NCI-H1105 (cell line): Measurements from ENCODE around the gene RFX8.

Experiments
- DNase-seq: peaks from one replicate; lab custom pipeline; 2025; lab: John Stamatoyannopoulos, UW

The RFX8 gene

DNA sequence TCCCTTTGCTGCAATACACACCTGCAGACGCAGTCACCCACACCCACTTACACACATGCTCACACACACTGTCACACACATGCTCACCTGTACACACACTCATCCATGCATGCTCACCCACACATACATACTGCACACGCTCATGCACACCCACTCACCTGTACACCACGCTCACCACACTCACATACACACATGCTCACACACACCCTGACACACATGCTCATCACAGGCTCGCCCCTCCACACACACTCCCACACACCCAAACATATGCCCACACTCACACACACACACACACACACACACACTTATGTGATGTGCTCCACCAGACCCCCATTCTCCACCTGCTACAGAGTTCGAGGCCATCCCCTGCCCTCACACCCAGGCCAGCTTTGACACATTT, 64.8 kb downstream of the RFX8 start:
- DNase-seq: no peak

DNA sequence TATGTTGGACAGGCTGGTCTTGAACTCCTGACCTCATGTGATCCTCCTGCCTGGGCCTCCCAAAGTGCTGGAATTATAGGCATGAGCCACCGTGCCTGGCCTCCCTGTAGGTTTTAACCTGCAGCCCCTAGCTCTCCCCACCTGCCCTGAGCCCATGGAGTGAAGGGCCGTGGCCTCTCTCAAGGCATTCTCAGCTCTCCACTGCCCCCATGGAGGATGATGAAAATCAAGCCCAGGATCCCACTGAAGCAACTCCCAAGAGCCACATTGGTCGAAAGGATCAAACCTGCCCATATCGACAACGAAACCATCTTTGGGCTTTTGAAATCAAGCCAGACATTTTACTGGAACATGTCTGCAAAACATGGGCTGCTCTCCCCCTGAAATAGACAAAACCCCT, 65.2 kb downstream of the RFX8 start:
- no peak for DNase-seq

DNA sequence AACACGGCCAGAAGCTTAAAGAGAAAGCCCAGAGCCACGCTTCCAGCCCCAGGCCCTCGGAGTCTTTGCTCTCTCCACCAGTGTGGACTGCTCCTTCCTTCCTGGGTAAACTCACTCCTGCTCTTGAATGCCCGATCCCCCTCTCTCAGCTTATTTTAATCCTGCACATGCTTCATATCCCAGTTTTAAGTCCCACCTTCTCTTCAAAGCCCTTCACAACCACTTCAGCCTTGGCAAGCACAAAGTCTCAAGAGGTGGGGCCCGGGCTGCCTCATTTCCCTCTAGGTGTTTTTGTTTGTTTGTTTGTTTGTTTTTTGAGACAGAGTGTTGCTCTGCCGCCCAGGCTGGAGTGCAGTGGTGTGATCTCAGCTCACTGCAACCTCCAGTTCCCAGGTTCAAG, 66.0 kb downstream of the RFX8 start:
- no peak for DNase-seq

DNA sequence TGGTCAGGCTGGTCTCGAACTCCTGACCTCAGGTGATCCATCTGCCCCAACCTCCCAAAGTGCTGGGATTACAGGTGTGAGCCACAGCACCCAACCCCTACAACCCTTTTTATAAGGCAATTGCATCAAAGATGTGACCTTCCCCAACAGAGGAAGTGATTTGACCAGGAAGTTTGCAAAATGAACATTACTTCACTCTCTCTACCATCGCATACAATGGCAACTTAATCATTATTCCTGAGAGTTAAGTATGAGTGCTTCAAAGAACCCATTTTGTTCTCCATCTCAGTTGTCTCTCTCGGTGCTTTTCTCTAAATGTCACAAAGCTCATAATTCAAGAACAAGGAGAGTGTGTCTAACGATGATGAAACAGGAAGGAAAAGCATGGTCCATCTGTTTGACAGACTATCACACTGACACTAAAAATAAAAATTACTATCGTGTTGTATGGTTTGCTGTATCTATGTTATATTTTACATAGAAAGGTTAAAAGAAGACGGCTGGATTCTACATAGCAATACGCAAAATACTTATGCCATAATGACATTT, 69.5 kb downstream of the RFX8 start:
- no peak for DNase-seq

DNA sequence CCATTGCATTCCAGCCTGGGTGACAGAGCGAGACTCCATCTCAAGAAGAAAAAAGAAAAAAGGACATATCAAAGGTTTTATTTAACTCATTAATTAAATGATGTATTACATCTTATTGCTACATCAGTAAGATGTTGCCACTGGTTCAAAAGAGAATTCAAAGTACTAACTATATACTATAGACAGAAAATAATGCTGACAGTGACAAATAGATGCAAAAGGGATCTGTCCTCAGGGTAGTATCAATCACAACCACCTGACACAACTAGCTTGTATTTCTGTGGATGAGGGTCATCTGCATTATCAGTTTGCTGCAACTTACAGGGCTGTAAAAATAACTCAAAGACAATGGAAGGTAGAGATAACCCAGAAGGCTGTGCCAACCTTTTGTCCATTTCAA, 71.2 kb downstream of the RFX8 start:
- DNase-seq: no peak

DNA sequence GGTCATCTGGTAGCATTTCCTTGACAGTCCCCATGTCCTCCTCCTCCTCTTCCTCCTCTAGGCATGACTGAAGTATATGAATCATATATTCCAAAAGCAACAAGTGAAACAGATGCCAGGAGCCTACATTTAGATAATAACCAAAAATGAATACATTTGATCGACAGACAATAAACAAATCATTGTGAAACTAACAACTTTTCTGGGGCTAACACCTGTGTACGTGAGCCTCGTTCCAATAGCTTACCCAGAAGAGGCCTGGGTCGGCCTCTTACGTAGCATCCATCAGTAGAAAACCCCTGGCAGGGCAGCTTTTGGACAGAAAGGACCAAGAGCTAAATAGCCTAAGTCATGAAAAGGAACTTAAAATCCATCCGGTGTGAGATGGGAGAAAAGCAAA, 72.3 kb downstream of the RFX8 start:
- no peak for DNase-seq

DNA sequence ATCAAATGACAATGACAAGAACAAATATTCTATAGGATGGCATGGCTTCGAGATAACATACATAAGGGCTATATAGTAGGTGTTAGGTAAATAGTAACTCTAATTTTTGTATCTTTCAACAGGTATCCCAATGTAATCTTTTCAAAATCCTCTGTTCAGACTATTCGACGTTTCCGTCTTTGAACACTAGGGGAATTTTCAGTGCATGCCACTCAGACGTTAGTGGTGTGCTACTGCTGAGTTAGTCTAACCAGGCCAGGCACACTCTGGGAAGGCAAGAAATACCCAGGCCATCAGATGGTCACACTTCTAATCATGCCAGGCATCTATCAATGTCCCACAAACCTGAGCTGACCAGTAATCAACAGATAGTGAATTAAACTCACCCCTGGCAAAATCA, 73.0 kb downstream of the RFX8 start:
- DNase-seq: no peak

DNA sequence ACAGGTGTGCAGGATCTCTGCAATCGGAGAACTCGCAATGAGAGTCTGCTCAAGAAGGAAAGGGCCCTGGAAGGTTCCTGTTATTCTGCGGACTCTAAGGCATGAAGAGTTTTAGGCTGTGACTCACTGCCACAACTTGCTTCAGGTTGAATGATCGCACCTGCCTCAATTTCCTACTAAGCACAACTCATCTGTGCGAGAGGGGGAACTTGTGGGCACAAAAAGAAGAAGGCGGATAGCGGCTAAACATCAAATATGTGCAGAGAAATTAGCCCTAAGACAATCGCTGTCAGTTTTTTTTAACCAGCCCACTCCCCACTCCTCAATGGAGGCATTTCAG, 73.6 kb downstream of the RFX8 start:
- DNase-seq: no peak

DNA sequence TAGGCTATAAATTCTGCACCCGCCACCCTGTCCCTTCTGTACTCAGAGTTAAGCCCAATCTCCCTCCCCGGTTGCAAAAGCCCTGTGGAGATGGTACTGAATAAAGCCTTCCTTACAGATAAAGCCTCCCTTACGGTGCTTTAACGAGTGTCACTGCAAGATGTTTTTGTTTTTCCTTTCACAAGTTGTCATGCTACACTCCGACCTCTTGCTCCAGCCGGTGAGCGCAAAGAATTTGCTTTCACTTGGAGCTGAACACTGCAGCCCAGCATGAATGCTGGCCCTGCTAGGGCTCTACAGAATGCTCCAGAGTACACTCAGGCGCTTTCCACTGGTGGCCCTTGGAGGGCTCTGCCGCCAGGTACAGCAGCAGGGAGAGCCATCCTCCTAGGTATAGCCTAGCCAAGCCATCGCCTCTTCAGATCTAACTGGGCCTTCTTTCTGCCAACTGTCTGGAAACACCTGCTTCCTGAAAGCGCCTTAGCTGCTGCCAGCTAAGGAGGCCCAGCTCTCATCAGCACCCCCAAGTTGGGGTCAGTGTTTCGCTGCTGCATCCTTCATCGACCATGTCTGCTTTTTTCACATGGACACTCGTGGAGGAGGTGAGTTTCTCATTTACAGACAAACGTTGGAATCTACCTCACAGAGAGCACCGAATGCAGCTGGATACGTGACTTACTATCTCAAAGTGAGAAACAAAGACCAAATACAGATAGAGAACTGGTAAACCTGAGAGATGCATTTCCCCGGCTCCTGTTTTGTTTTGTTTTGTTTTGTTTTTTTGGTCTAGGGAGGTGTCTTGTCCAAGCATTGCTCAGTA, 74.2 kb downstream of the RFX8 start:
- DNase-seq: no peak

DNA sequence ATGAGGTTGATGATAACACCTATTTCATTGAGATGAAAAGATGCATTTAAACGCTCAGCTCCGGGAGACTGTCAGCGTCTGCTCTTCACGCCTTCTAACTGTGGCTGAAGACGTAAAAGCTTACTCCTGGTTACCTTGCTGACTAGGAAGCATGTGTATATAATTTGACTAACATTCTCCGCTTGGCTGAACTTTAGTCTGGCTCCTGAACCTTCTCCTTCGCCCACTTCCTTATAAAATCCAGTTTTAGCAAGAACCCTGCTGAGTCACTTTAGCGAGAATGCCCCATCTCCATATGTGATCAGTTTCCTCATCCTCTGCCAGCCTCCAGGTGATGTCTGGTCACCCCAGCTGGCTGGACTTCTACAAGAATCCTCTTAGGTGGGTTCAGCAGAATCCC, 74.9 kb downstream of the RFX8 start:
- DNase-seq: no peak

DNA sequence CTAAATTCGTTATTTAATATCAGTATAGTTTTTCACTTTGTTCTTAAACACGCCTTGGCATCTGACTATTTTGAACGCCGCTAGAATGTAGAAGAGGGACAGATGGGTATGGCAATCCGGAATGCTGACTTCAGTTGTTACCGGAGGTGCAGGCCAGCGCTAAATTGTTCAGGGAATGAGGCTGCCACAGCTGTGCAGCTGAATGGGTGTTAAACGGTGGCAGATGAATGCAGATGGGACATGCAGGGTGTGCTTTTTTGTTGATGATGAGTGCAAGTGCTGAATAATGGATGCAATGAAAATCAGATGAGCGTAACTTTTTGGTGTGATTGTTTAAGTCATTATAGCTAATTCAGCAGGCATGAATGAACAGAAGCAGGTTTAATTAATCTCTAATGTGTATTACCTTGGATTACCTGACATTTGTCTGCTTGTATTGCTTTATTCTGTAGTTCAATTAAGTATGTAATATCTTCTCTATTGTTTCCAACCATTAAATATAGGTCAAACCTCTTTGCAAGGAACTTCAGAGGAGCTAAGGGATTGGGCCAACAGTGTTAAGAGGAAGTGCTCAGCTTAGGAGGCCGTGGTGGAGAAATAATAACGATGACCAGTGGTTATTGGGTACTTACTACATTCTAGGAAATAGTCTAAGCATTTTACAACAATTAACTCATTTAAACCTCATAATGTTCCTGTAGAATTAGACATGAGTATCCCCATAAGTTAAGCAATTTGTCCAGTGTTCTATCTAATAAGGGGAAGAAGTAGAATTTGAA, 75.7 kb downstream of the RFX8 start:
- DNase-seq: no peak

DNA sequence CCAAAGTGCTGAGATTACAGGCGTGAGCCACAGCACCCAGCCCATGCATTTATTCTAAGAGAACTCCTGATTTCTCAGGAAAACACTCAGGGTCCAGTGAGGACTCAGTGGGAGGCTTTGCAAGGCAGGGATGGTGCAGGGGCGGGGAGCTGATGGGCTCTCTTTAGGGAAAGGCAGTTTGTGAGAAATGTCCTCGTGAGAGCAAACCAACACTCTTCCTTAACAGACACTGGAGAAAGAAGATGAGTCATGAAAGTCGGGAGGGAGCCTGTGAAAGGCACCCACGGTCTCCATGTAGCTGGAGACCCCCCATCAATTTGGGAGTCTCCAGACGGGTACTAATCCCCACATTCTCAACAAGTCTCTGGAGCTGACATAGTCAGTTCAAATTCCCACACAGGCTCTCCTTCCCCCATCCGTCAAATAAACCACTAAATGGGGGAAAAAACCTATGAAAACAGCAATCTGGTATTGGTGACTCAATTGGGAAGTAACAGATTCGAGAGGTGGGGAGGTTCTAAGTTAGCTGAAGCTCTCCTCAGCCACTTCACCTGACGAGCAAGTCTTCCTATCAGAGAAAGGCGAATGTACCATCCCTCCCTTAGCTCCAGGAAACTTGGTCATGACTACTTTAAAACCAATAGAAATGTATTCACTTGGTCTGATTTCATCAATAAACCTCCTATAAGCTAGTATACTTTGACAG, 76.6 kb downstream of the RFX8 start:
- no peak for DNase-seq

DNA sequence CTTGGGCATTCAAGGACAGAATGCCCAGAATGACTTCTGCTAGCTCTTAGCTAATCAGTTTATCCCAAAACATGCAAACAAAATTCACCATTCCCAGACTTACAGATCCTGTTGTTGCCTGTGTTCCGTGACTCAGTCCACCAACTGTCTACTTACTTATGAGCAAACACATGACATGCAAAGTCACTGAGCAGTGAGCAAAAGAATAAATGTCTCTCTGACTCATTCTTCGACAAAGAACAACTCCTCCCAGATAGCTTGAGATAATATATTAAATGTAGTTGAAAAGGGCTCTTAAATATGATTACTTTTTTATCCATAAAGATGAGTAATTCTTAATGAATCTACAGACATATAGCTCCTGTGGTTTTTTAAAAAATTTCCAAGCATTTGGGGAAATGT, 78.6 kb downstream of the RFX8 start:
- no peak for DNase-seq

DNA sequence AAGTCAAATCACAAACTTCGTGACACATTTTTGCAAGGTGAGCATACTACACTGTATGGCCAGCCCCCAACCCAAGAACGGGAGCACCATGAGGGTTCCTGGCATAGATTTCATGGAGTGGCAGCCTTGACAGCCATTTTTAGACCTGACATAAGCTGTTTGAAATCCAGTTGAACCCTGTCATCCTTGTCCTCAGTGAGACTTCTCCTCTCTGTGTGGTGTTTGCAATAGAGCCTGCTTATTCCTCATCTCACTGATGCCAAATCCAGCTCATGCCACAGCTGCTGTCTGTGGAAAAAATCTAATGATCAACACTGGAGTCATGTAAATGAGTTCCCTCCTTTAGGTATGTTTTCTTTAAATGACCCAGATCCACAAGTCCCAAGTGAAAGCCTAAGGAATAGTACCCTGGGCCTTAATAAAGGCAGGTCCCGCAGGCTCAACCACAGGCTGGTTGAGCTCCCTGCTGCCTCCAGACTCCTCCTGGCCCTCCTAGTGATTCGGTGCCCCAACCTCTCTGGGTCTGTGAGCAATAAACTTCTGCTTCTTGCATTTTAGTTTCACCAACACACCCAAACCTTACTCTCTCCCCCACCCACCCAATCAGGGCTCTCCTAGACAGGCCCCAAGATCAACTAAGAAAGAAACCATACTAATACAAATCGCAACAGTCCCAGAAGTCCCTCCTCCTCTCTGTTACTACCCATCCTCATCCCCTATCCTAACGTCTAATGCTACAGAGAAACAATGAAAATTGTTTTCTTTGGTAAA, 79.2 kb downstream of the RFX8 start:
- DNase-seq: no peak

DNA sequence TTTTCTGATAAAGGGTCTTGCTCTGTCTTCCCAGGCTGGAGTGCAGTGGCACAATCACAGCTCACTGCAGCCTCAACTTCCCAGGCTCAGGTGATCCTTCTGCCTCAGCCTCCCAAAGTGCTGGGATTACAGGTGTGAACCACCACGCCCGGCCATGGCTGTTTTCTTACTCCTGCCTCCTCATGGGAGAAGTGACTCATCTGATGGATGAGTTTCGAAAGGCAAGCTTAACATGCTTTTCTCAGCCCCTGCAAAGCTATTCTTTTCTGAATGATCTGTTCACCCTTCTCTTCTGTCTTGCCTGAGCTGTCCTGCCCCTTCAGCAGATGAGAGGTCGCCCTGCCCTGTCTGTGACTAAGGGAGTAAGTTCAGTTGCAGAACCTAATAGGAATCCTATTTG, 86.7 kb downstream of the RFX8 start:
- DNase-seq: no peak

DNA sequence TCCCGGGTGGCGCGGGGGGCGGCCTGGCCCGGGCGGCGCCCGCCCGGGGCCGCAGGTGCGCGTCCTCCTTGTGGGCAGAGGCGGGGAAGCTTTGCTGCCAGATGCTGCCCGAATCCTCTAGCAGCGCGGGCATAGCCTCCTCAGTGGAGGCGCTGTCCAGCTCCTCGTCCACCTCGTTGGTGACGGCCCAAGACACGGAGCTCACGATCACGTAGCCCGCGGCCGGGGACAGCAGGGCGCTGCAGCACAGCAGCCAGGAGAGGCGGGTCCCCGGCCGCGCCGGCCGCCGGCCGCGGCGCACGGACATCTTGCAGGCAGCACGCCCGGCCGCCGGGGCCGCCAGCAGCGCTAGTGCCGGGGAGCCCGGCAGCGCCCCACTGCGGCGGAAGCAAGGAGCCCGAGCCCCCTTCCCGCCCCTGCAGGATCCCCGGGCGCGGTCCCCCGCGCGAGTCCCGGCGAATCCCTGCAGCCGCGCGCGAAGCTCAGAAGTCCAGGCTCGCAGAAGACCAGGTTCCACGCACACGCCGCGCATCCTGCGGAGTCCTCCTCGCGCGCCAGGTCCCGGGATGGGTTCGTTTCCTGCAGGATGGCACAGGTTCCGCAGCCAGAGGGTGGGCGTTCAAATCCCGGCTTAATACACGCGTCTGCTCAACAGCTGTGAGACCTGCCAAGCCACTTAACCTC, 87.6 kb downstream of the RFX8 start, which contains the start of gene CREG2:
Gene CREG2, minus strand, starts transcription at position 353 of the 684 bp plus-strand sequence. Its CDS starts 46 bp downstream, at position 307.
- DNase-seq: peak; percentile 36

DNA sequence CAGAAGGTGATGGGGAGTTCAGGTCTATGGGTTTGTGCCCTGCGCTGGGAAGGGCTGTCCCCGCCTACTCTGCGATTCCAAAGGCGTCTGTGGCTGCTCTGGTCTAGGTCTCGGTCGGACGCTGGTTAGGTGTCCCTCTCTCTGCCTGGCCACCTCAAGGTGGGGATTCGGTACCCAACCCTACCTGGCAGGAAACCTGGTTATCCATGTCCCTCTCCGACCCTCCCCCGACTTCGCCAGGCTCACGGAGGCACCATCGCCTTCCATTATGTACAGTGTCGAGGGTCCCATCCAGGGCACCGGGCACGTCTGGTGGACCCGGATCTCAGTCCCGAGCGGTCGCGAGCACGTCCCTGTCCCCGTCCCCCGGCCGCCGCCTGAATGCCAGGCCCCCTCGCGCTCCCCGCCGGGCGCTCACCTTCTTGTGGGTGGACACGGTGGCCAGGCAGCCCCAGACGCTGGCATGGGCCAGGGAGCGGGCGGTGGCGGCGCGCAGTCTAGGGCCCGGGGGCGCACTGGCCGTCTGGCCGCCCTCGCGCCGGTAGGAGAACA, 88.2 kb downstream of the RFX8 start:
- DNase-seq: no peak

DNA sequence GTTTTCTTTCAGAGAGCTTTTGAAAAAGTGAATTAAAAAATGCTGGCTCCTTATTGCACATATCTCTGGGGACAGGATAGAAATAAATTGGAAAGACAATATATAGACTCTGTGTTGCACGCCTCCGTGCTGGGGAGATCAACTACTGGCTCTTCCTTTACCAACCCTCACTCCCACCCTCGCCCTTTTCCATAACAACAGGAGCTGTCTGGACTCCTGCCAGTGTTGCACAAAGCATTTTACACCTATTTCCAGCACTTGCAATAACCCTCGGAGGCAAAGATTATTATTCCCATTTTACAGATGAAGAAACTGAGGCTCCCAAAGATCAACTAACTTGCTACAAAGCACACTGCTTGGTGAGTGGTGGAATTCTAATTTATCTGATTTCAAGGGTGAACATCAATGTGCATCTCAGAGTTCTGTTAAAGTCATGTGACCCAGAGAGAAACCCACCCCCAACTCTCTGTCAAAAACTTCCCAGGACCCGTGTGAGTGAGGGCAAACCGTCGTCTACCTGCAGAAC, 91.8 kb downstream of the RFX8 start:
- no peak for DNase-seq

DNA sequence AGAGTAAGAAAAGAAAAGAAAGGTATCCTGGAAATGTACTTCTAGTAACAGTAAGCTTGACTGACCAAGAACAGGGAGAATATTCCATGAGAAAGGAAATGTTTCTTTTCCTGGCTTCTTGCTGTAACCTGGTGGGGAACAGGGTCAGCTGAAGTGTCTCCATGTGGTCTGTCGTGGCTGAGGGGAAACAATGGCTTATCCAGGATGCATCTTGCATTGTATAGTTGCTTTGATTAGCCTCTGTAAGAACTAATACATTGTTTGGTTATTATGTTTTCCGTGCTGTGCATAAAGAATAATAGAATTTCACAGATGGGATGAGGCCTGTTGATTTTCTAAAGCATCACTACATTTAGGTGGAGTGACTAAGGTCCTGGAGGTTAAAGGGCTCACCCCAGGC, 92.5 kb downstream of the RFX8 start:
- DNase-seq: no peak

DNA sequence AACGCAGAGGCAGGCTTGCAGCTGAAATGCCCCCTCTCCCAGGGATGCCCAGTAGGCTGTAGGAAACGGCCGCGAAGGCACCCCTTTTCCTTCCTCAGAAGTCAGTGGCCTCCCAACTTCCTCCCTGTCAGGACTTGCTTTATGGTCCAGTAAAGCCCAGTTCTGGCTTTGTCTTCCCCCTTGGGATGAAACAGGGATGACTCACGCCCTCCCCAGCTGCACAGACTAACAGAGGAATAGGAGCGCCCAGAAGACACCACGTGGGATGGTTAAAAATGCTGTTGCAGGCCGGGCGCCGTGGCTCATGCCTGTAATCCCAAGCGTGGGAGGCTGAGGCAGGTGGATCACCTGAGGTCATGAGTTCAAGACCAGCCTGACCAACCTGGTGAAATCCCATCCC, 94.5 kb downstream of the RFX8 start:
- DNase-seq: no peak

DNA sequence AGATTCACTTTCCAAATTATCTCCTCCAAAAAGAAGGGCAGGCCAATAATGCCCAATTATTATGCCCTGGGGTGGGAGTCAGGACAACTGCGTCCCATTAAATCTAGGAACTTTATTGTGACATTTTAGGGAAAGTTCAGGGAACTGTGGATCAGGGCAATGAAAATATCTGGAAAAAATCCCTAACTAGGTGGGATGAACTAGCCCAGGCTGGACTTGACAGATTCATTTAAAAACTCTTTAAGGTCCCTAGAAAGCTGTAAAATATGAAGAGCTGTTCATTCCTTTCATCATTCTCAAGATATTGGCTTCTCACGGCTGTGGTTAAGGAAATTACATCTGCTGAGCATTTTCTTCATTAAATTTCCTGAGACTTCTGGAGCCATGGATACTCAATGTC, 95.8 kb downstream of the RFX8 start:
- DNase-seq: no peak
